ENCODE results near the gene CLIC2. TPM values are rescaled to one million over a fixed set of nuclear protein-coding genes. Genes with fewer than 3 reads are reported as not detected.

CLIC2 gene
- total and polyA plus RNA-seq, 10 of the 15 experiments (the other 5 are each of a cell fraction or from before 2014, with no cell fraction given): 18.4 to 41.0 (median 21.1) TPM

GRCh38 chrX:155263854-155264628, 70.4 kb downstream of the CLIC2 start, which contains the start of gene RAB39B (continued):
- peak in 1 of 2 experiments; percentile 79; a peak in 1 of 4 replicates for TF ChIP-seq SRF (IDR thresholded peaks at IDR 0.05; ENCODE audit: low read depth in 2 of 2, low read length in 2 of 2)

DNA sequence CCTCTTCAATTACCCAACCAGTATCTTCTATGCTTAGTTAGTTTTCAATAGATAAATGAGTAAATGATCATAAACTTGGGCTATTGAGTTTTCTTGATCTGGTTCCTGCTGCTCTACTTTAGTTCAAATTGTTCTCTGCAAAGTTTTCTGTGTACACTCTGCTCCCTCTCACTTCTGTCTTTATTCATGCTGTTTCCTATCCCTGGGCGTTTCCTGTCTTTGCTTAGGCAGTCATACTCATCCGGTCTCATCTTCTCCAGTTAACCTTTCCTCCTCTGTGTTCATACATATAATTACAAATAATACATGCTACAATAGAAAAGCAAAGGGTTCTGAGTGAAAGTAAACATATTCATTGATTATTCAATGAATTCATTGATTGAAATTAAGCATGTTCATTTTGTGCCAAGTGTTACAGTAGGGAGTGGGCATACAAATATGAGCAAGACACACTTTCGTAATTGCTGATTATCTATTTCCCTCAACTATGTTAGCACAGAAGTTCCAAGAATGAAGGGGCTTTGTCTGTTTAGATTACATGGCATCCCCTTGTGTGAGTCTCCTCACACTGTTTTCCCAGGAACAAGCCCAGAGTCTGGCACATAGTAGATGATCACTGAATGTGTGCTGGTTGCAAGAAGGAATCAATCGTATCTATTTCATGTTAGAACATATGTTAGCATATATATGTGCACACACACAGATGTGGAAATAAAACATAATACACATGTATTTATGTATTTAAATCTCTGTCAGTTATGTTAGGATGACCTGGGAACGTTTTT, 71.3 kb downstream of the CLIC2 start:
- H3K9me3 ChIP-seq (replicated peaks; ENCODE audit: control insufficient read depth, insufficient read depth, low read length): no peaks in the 10 kb centered on the region
- CTCF ChIA-PET: interaction anchor here (0.6 kb wide), 1 partner anchor 121 kb away, joined by 3 read pairs; no protein-coding TSS in a partner anchor
- H3K36me3 ChIP-seq (ENCODE audit: control insufficient read depth in 2 of 2, insufficient read depth in 2 of 2, low read length in 1 of 2): no peaks in the 10 kb centered on the region
- no peak for FAIRE-seq
- SMC1A ChIA-PET (ENCODE audit: uncharacterized antibody, unreplicated experiment): no interaction called here
- no peaks in the 10 kb centered on the region for H3K4me1 ChIP-seq (ENCODE audit: control insufficient read depth, insufficient read depth, low read length)
- RAD21 ChIA-PET (ENCODE audit: unreplicated experiment): interaction anchor here (1.2 to 1.8 kb wide), 2 partner anchors 32 to 46 kb away, joined by 3 to 4 read pairs; no protein-coding TSS in a partner anchor
- BruUV-seq (replicated peaks): no TSS peak
- H2AFZ ChIP-seq (ENCODE audit: control insufficient read depth, low read depth, low read length): peak overlapping the region; percentile 82
- TF ChIP-seq, protein P1, sequence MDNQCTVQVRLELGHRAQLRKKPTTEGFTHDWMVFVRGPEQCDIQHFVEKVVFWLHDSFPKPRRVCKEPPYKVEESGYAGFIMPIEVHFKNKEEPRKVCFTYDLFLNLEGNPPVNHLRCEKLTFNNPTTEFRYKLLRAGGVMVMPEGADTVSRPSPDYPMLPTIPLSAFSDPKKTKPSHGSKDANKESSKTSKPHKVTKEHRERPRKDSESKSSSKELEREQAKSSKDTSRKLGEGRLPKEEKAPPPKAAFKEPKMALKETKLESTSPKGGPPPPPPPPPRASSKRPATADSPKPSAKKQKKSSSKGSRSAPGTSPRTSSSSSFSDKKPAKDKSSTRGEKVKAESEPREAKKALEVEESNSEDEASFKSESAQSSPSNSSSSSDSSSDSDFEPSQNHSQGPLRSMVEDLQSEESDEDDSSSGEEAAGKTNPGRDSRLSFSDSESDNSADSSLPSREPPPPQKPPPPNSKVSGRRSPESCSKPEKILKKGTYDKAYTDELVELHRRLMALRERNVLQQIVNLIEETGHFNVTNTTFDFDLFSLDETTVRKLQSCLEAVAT (IDR thresholded peaks at IDR 0.05): no peak
- no peak for TF ChIP-seq GABPA (IDR thresholded peaks at IDR 0.05; ENCODE audit: low read depth)
- no peak for TF ChIP-seq FOXM1 (IDR thresholded peaks at IDR 0.05; ENCODE audit: low read depth, low read length)
- TF ChIP-seq JUNB (IDR thresholded peaks at IDR 0.05): no peak
- in situ Hi-C loops (cut with MboI) (no loop called here), intact Hi-C loops (cut with micrococcal nuclease; ENCODE audit: unreplicated experiment) (no loop called here)
- POLR2A ChIA-PET: no interaction called here
- no peaks in the 10 kb centered on the region for H3K27me3 ChIP-seq (replicated peaks in 1 of 2; ENCODE audit: control insufficient read depth in 2 of 2, insufficient read depth in 2 of 2, low read length in 1 of 2)
- H3K4me3 ChIP-seq: peak overlapping the region; percentile 56
- H3K9ac ChIP-seq (ENCODE audit: control insufficient read depth, insufficient read depth, low read length): peak overlapping the region; percentile 65
- H4K20me1 ChIP-seq (ENCODE audit: control insufficient read depth, insufficient read depth): no peaks in the 10 kb centered on the region
- peak; percentile 63 for ATAC-seq
- no peak for DNase-seq (ENCODE audit: low read depth, low spot score)
- H3K79me2 ChIP-seq (ENCODE audit: control insufficient read depth, insufficient read depth, low read length): peaks cover 17% of the 10 kb centered on the region
- peak overlapping the region; percentile 37 for H3K27ac ChIP-seq (ENCODE audit: control insufficient read depth, insufficient read depth)
- peak overlapping the region; percentile 95 for H3K4me2 ChIP-seq (ENCODE audit: control insufficient read depth, insufficient read depth)
- 18% methylated on average over 5 of the region's 5 CpGs for WGBS (ENCODE audit: insufficient coverage, insufficient replicate concordance, low lambda C conversion rate, missing lambda C conversion rate)
